Measurements from ENCODE around the gene OR5J2. TPM values are rescaled to one million over a fixed set of nuclear protein-coding genes. Genes with fewer than 3 reads are reported as not detected.

The OR5J2 gene
- total RNA-seq, 1 donor from 2014 or later = not detected

Other genes starting within 250 kb of the OR5J2 start
- gene OR5I1, start 240.2 kb upstream of the OR5J2 start, total RNA-seq = not detected in 2 replicates
- gene OR10AG1, start 206.7 kb upstream of the OR5J2 start, total RNA-seq = not detected in 2 replicates
- gene OR5F1, start 182.0 kb upstream of the OR5J2 start, total RNA-seq = not detected in 2 replicates
- not detected in 2 replicates for gene OR5AS1, start 149.0 kb upstream of the OR5J2 start, total RNA-seq
- not detected in 2 replicates for gene OR8I2, start 83.3 kb upstream of the OR5J2 start, total RNA-seq
- not detected in 2 replicates for gene OR8H2, start 72.9 kb upstream of the OR5J2 start, total RNA-seq
- not detected in 2 replicates for gene OR8H3, start 54.2 kb upstream of the OR5J2 start, total RNA-seq
- not detected in 2 replicates for gene OR8J3, start 36.4 kb upstream of the OR5J2 start, total RNA-seq
- not detected in 2 replicates for gene OR8K5, start 16.3 kb upstream of the OR5J2 start, total RNA-seq
- not detected in 2 replicates for gene OR5T2, start 57.6 kb downstream of the OR5J2 start, total RNA-seq
- not detected in 2 replicates for gene OR5T3, start 75.6 kb downstream of the OR5J2 start, total RNA-seq
- not detected in 2 replicates for gene OR5T1, start 97.5 kb downstream of the OR5J2 start, total RNA-seq
- not detected in 2 replicates for gene OR8H1, start 115.6 kb downstream of the OR5J2 start, total RNA-seq
- not detected in 2 replicates for gene OR8K3, start 138.5 kb downstream of the OR5J2 start, total RNA-seq
- gene OR8K1, start 169.4 kb downstream of the OR5J2 start, total RNA-seq = not detected in 2 replicates
- not detected in 2 replicates for gene OR8J1, start 177.7 kb downstream of the OR5J2 start, total RNA-seq
- gene OR8U1, start 199.0 kb downstream of the OR5J2 start, total RNA-seq = not detected in 2 replicates
- not detected in 2 replicates for gene OR5AL1, start 236.1 kb downstream of the OR5J2 start, total RNA-seq